Osteoblast (primary cell): Measurements from ENCODE around the gene KRIT1. TPM values are rescaled to one million over a fixed set of nuclear protein-coding genes. Genes with fewer than 3 reads are reported as not detected.

Experiments used
- DNase-seq: peaks from one replicate; pipeline ENCODE4 v3.0.0; 2011; ENCODE audit warnings: low spot score, mixed read lengths; ENCODE audit not compliant: insufficient read length; ENCODE audit errors: missing footprints
- H2AFZ ChIP-seq: 2 replicates; pipeline ENCODE4 v1.6.0; 2011; ENCODE audit warnings: mild to moderate bottlenecking, low read length
- H3K27ac ChIP-seq: 2 replicates; pipeline ENCODE4 v1.5.1; 2011; ENCODE audit warnings: mild to moderate bottlenecking, low read depth, low read length, moderate library complexity
- H3K27me3 ChIP-seq: 2 replicates; pipeline ENCODE4 v1.6.0; 2012; ENCODE audit warnings: mild to moderate bottlenecking, control low read depth, inconsistent platforms, low read length, moderate library complexity; ENCODE audit not compliant: insufficient read depth
- H3K36me3 ChIP-seq: 2 replicates; pipeline ENCODE4 v1.5.1; 2011; ENCODE audit warnings: mild to moderate bottlenecking, low read length, control low read depth, moderate library complexity; ENCODE audit not compliant: insufficient read depth
- H3K4me1 ChIP-seq: 2 replicates; pipeline ENCODE4 v1.5.1; 2011; ENCODE audit warnings: mild to moderate bottlenecking, low read length, control low read depth, moderate library complexity; ENCODE audit not compliant: insufficient read depth
- H3K4me2 ChIP-seq: 2 replicates; pipeline ENCODE4 v1.6.0; 2011; ENCODE audit warnings: mild to moderate bottlenecking, low read length; ENCODE audit not compliant: insufficient read depth
- H3K4me3 ChIP-seq: fragments of 200-600 bp; sonication (generic); 3 replicates; pipeline ENCODE4 v1.5.1; 2012; ENCODE audit warnings: mild to moderate bottlenecking, low read length, inconsistent platforms; ENCODE audit not compliant: insufficient read depth
- H3K79me2 ChIP-seq: 2 replicates; pipeline ENCODE4 v1.6.0; 2012; ENCODE audit warnings: mild to moderate bottlenecking, low read length, control low read depth, inconsistent platforms; ENCODE audit not compliant: insufficient read depth
- H3K9me3 ChIP-seq: 2 replicates; pipeline ENCODE4 v1.5.1; 2011; ENCODE audit warnings: low read depth, low read length, control low read depth
- H4K20me1 ChIP-seq: 2 replicates; pipeline ENCODE4 v1.6.0; 2012; ENCODE audit warnings: mild to moderate bottlenecking, low read length, control low read depth; ENCODE audit not compliant: insufficient read depth
- total RNA-seq: library from RNA; depleted of rRNA; stranded (reverse); fragments of >200 nt; gene quantifications from 2 replicates; pipeline ENCODE4 v1.2.3, GENCODE V29; 2012
- TF ChIP-seq, protein P1 (sequence below): IDR thresholded peaks from 2 replicates; pipeline ENCODE4 v1.5.1; 2011; ENCODE audit warnings: mild to moderate bottlenecking, low read depth, low read length, moderate library complexity; ENCODE audit errors: extremely low read depth

Gene KRIT1
- total RNA-seq, result 47.8 and 55.7 TPM in 2 replicates

DNA sequence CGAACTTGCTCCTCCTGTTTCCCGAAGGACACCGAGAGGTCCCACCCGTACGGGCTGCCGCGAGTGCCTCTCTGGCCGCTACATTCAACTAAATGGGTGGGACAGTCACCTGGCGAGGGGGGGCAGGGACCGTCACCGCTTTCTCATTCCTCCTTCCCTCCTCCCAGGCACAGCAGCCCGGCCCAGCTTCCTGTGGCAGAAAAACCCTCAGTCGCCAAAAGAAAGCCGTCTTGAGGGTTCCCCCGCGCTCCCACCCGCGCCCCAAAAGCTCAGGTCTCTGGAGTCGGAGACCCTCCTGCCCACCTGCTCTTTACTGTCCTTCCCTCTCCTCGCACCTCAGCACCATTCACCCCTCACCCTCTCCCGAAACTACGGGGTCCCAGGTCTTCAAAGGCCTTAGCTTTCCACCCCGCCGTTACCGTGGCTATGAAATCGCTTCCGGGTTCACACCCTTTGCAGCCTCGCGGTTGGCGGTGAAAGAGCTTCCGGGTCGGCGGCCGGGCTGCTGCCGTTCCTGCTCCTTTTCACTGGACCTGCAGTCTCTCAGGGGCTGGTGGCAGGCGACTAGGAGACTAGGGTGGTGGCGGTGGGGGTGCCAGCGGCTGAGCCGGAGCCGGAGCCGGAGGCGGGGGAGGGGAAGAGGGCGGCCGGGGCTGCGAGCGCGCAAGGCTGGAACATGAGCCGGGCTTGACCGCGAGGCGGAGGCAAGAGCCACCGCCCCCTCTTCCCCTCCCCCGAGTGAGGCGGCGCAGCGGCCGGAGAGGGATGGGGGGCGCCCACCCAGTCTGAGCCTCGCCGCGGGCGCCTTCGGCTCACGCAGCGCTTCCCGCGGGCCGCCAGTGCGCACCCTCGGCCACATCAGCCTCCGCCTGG, at the start of gene KRIT1, which contains the start of gene ANKIB1:
Gene KRIT1, minus strand, starts transcription at position 428 of the 873 bp plus-strand sequence. CDS start 3,779 bp downstream, outside the sequence.
Gene ANKIB1, plus strand, starts transcription at position 488 of the 873 bp plus-strand sequence. CDS start 49,005 bp downstream, outside the sequence.
- no peaks in the 10 kb centered on the region for H3K9me3 ChIP-seq
- H2AFZ ChIP-seq, result peak within 1 kb of the TSS; percentile 100
- TF ChIP-seq, protein P1, sequence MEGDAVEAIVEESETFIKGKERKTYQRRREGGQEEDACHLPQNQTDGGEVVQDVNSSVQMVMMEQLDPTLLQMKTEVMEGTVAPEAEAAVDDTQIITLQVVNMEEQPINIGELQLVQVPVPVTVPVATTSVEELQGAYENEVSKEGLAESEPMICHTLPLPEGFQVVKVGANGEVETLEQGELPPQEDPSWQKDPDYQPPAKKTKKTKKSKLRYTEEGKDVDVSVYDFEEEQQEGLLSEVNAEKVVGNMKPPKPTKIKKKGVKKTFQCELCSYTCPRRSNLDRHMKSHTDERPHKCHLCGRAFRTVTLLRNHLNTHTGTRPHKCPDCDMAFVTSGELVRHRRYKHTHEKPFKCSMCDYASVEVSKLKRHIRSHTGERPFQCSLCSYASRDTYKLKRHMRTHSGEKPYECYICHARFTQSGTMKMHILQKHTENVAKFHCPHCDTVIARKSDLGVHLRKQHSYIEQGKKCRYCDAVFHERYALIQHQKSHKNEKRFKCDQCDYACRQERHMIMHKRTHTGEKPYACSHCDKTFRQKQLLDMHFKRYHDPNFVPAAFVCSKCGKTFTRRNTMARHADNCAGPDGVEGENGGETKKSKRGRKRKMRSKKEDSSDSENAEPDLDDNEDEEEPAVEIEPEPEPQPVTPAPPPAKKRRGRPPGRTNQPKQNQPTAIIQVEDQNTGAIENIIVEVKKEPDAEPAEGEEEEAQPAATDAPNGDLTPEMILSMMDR, result no peak
- peak within 1 kb of the TSS; percentile 95 for H3K4me3 ChIP-seq
- DNase-seq, result peak; percentile 93
- H3K36me3 ChIP-seq, result peaks cover 10% of the 10 kb centered on the region
- H3K79me2 ChIP-seq, result peaks cover 79% of the 10 kb centered on the region
- H3K4me1 ChIP-seq, result peaks cover 19% of the 10 kb centered on the region
- H4K20me1 ChIP-seq, result peaks cover 20% of the 10 kb centered on the region
- no peaks in the 10 kb centered on the region for H3K27me3 ChIP-seq
- H3K27ac ChIP-seq, result peak within 1 kb of the TSS; percentile 86
- peak within 1 kb of the TSS; percentile 76 for H3K4me2 ChIP-seq

DNA sequence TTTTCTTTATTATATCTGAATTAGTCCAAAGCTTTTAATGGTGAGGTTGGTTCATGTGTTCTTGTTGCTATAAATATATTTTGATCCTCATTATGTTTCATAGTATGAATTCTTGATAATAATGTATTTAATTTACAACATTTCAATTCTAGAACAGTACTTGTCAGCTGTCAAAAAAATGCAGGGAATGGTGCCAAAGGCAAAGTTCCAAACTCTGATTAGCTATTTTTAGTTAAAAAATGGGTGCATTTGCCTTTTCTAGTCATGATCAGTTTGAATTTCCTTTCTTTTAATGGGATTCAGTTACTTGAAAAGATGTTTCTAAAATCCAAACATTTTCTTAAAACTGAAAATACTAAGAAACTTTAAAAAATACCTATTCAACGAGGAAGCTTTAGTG, 49.7 kb upstream of the KRIT1 start:
- H3K4me2 ChIP-seq, result no peak overlapping the region
- H3K27ac ChIP-seq, result no peak overlapping the region
- H2AFZ ChIP-seq, result no peak overlapping the region
- no peaks in the 10 kb centered on the region for H3K9me3 ChIP-seq
- peaks cover 44% of the 10 kb centered on the region for H3K79me2 ChIP-seq
- H4K20me1 ChIP-seq, result no peaks in the 10 kb centered on the region
- peaks cover 3% of the 10 kb centered on the region for H3K36me3 ChIP-seq
- DNase-seq, result no peak
- H3K27me3 ChIP-seq, result no peaks in the 10 kb centered on the region
- no peak overlapping the region for H3K4me3 ChIP-seq
- peaks cover 6% of the 10 kb centered on the region for H3K4me1 ChIP-seq
- TF ChIP-seq, protein P1, result no peak

DNA sequence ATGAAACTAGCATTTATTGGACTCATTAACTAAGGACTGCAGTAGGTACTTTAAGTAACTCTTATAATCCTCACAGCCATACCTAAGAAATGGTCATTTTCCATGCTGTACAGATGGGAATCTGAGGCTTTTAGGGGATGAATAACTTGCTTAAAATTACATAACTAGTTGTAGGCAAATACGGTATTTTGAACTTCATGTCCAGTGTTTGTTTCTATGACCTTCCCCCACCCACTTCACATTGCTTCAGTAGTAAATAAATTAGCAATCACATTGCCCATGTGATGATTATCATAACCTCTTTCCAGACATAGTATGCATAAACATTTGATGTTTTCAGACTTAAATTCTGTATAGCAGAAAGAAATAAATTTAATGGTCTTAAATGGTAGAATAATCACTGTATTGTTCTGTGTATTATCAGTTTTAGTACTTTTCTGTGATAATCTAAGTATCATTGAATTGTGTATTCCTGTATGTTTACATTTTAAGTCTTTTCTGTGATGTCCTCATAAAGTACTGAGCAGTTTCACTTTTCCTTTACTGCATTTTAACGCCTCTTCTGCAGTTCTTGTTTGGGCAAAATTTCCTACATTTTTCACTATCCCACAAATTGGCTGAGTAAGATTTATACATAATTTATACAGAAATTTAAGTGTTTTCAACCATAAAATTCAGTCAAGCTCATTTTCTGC, 48.3 kb upstream of the KRIT1 start:
- peaks cover 5% of the 10 kb centered on the region for H4K20me1 ChIP-seq
- peak overlapping the region; percentile 32 for H3K4me3 ChIP-seq
- H2AFZ ChIP-seq, result no peak overlapping the region
- H3K27me3 ChIP-seq, result no peaks in the 10 kb centered on the region
- DNase-seq, result no peak
- no peaks in the 10 kb centered on the region for H3K9me3 ChIP-seq
- H3K27ac ChIP-seq, result no peak overlapping the region
- TF ChIP-seq, protein P1, result no peak
- peaks cover 6% of the 10 kb centered on the region for H3K4me1 ChIP-seq
- peaks cover 57% of the 10 kb centered on the region for H3K79me2 ChIP-seq
- peak overlapping the region; percentile 75 for H3K4me2 ChIP-seq
- peaks cover 3% of the 10 kb centered on the region for H3K36me3 ChIP-seq

DNA sequence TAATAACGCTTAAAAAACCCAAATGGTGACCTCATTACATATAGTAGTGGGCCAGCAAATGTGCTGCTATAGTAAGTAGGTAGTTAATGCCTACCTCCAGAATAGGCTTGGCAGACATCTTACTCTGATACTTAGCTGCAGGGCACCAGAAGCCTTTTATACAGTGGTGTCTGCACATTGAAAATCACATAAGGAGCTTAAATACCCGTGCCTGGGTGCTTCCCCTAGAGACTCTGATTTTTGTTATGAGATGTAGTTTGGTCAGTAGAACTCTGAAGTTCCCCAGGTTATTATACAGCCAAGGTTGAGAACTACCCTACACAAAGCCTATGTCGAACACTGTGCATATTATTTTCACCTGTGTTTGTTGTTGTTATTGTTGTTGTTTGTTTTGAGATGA, 47.3 kb upstream of the KRIT1 start:
- H3K36me3 ChIP-seq, result peaks cover 3% of the 10 kb centered on the region
- no peak overlapping the region for H3K27ac ChIP-seq
- H3K4me2 ChIP-seq, result no peak overlapping the region
- no peak overlapping the region for H3K4me3 ChIP-seq
- H3K9me3 ChIP-seq, result no peaks in the 10 kb centered on the region
- peaks cover 6% of the 10 kb centered on the region for H3K4me1 ChIP-seq
- TF ChIP-seq, protein P1, result no peak
- peaks cover 5% of the 10 kb centered on the region for H4K20me1 ChIP-seq
- H2AFZ ChIP-seq, result no peak overlapping the region
- DNase-seq, result no peak
- H3K79me2 ChIP-seq, result peaks cover 68% of the 10 kb centered on the region
- no peaks in the 10 kb centered on the region for H3K27me3 ChIP-seq
